HepG2 (cell line): ENCODE measurements around the gene DRC7. TPM values are rescaled to one million over a fixed set of nuclear protein-coding genes. Genes with fewer than 3 reads are reported as not detected.

Experiments used
- DNMT3B ChIP-seq: conservative IDR thresholded peaks from 2 replicates; pipeline ENCODE4 v1.6.1; 2016; ENCODE audit warnings: missing biosample characterization, control low read depth
- ETV5 ChIP-seq: IDR thresholded peaks from 2 replicates; pipeline ENCODE4 v1.6.1; 2018; ENCODE audit warnings: missing biosample characterization, missing genetic modification reagents, inconsistent platforms, borderline replicate concordance
- MAZ ChIP-seq, 2 experiments: sonication (generic) in 1 of 2; formaldehyde crosslinking in 1 of 2; IDR thresholded peaks; 2 replicates each; pipeline versions ENCODE4 v1.5.0 to v1.6.1; 2012 to 2020; ENCODE audit warnings: low read depth in 2 of 2, mild to moderate bottlenecking in 2 of 2, borderline replicate concordance in 1 of 2, improper control_type of control experiment in 1 of 2, low read length in 1 of 2, missing genetic modification reagents in 1 of 2, moderate library complexity in 1 of 2
- MBNL3 ChIP-seq: fragments of 250-450 bp; sonication (Bioruptor Pico); conservative IDR thresholded peaks from 2 replicates; pipeline ENCODE4 v1.8.0; 2022; ENCODE audit warnings: mild to moderate bottlenecking, inconsistent platforms
- RFX5 ChIP-seq: IDR thresholded peaks from 2 replicates; pipeline ENCODE4 v1.6.1; 2011; ENCODE audit warnings: low read depth, low read length, improper control_type of control experiment
- RORA ChIP-seq: sonication (generic); formaldehyde crosslinking; IDR thresholded peaks from 2 replicates; pipeline ENCODE4 v1.5.0; 2020; ENCODE audit warnings: mild to moderate bottlenecking, missing genetic modification reagents, moderate library complexity
- TBX2 ChIP-seq: sonication (generic); formaldehyde crosslinking; IDR thresholded peaks from 2 replicates; pipeline ENCODE4 v1.5.0; 2020; ENCODE audit warnings: missing genetic modification reagents, mild to moderate bottlenecking, borderline replicate concordance
- ZFP36L1 ChIP-seq: sonication (generic); formaldehyde crosslinking; IDR thresholded peaks from 2 replicates; pipeline ENCODE4 v1.8.0; 2022; ENCODE audit warnings: mild to moderate bottlenecking, missing genetic modification reagents, moderate library complexity
- ZKSCAN1 ChIP-seq: fragments of 150-350 bp; IDR thresholded peaks from 2 replicates; pipeline ENCODE4 v1.6.1; 2014; ENCODE audit warnings: low read length
- ZNF333 ChIP-seq: sonication (generic); formaldehyde crosslinking; IDR thresholded peaks from 2 replicates; pipeline ENCODE4 v1.4.0; 2020; ENCODE audit warnings: mild to moderate bottlenecking, missing genetic modification reagents, borderline replicate concordance
- ZNF615 ChIP-seq: sonication (generic); formaldehyde crosslinking; IDR thresholded peaks from 2 replicates; pipeline ENCODE4 v1.5.0; 2020; ENCODE audit warnings: mild to moderate bottlenecking, missing genetic modification reagents, borderline replicate concordance
- polyA plus RNA-seq, 8 experiments: library from polyadenylated mRNA; depleted of rRNA in 3 of 8; stranded (reverse) in 7 of 8; unstranded in 1 of 8; fragments of >200 nt; fragmentation: Illumina TruSeq in 4 of 8; extraction: Trizol in 4 of 8; gene quantifications; 2 replicates each; pipeline versions ENCODE4 v1.2.1 to v1.2.3, GENCODE V29; 2011 to 2016; ENCODE audit warnings: low read depth in 4 of 8, missing spikeins in 1 of 8, mixed read lengths in 1 of 8; ENCODE audit not compliant: insufficient read depth in 1 of 8
- total RNA-seq, 5 experiments: library from RNA; depleted of rRNA; stranded (reverse); fragments of >200 nt; fragmentation: Illumina TruSeq; extraction: Trizol; gene quantifications; 2 replicates each; pipeline ENCODE4 v1.2.3, GENCODE V29; 2016; ENCODE audit warnings: low read depth in 1 of 5
- TF ChIP-seq, protein P1 (sequence below): sonication (generic); formaldehyde crosslinking; conservative IDR thresholded peaks from 2 replicates; pipeline ENCODE4 v1.8.0; 2022; ENCODE audit warnings: mild to moderate bottlenecking, moderate library complexity, missing genetic modification reagents
- TF ChIP-seq, protein P2 (sequence below): IDR thresholded peaks from 2 replicates; pipeline ENCODE4 v1.6.1; 2012; ENCODE audit warnings: low read depth, low read length, improper control_type of control experiment
- TF ChIP-seq, protein P3 (sequence below): sonication (generic); formaldehyde crosslinking; IDR thresholded peaks from 2 replicates; pipeline ENCODE4 v1.8.1; 2023; ENCODE audit warnings: mild to moderate bottlenecking, missing genetic modification reagents, borderline replicate concordance
- TF ChIP-seq, protein P4 (sequence below): sonication (generic); formaldehyde crosslinking; conservative IDR thresholded peaks from 2 replicates; pipeline ENCODE4 v1.4.0; 2020; ENCODE audit warnings: missing genetic modification reagents
- TF ChIP-seq, protein P5 (sequence below): sonication (generic); formaldehyde crosslinking; IDR thresholded peaks from 2 replicates; pipeline ENCODE4 v1.4.0; 2020; ENCODE audit warnings: missing genetic modification reagents; ENCODE audit errors: not compliant biosample characterization

The DRC7 gene
- total and polyA plus RNA-seq, 2 of the 13 experiments (the other 11 are each of a cell fraction or from before 2014, with no cell fraction given): 2.7 to 3.4 TPM

DNA sequence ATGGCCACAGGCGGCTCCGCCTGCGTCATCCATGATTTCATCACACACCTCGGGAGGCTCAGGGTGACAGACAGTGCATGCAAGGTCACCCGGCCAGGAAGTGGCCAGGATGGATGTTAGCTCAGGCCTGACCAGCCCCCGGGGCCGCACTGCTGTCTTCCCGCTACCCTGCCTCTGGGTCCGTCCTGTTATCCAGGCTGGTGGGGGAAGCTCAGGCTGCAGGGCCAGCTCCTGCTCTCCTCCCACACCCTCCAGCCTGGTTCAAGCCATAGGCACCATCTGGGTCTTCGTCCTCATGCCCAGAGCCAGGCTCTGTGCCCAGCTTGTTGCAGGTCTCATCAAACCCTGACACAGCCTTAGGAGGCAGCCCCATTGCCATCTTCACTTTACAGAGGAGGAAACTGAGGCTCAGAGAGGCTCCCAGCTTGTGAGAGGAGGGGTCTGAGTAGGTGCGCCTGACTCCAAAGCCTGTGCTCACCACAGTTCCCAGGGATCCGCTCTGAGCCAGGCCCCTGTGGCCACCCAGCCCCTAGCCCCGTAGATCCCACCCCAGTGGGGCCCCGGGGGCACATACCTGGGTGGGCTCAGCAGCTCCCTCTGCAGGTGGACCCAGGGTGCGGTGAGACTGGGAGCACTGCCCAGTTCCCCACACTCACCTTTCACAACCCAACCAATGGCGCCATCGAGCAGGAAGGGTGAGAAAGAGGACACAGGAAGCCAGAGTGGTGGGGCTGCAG lies 26.9 kb upstream of the DRC7 start (continued):
- TF ChIP-seq, protein P1, sequence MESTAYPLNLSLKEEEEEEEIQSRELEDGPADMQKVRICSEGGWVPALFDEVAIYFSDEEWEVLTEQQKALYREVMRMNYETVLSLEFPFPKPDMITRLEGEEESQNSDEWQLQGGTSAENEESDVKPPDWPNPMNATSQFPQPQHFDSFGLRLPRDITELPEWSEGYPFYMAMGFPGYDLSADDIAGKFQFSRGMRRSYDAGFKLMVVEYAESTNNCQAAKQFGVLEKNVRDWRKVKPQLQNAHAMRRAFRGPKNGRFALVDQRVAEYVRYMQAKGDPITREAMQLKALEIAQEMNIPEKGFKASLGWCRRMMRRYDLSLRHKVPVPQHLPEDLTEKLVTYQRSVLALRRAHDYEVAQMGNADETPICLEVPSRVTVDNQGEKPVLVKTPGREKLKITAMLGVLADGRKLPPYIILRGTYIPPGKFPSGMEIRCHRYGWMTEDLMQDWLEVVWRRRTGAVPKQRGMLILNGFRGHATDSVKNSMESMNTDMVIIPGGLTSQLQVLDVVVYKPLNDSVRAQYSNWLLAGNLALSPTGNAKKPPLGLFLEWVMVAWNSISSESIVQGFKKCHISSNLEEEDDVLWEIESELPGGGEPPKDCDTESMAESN (CRISPR knock-in tag): no peak
- TF ChIP-seq, protein P2, sequence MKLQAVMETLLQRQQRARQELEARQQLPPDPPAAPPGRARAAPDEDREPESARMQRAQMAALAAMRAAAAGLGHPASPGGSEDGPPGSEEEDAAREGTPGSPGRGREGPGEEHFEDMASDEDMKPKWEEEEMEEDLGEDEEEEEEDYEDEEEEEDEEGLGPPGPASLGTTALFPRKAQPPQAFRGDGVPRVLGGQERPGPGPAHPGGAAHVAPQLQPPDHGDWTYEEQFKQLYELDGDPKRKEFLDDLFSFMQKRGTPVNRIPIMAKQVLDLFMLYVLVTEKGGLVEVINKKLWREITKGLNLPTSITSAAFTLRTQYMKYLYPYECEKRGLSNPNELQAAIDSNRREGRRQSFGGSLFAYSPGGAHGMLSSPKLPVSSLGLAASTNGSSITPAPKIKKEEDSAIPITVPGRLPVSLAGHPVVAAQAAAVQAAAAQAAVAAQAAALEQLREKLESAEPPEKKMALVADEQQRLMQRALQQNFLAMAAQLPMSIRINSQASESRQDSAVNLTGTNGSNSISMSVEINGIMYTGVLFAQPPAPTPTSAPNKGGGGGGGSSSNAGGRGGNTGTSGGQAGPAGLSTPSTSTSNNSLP: peak; percentile 49
- TF ChIP-seq ZNF615 (no peak), DNMT3B (CRISPR knock-in tag) (no peak), RFX5 (0 out of 2 replicates have a peak, but pooled peaks have one; percentile 27), MBNL3 (CRISPR knock-in tag) (no peak), ZNF333 (CRISPR knock-in tag) (peak; percentile 57; the same call in 1 of the 2 replicates), ETV5 (CRISPR knock-in tag) (peak; percentile 96), RORA (CRISPR knock-in tag) (no peak), TBX2 (CRISPR knock-in tag) (peak; percentile 84), ZFP36L1 (CRISPR knock-in tag) (no peak), MAZ (IDR thresholded peaks at IDR 0.05; ENCODE audit: borderline replicate concordance, low read depth, low read length) (0 out of 2 replicates have a peak, but pooled peaks have one; percentile 32), MAZ (CRISPR knock-in tag; IDR thresholded peaks at IDR 0.05; ENCODE audit: low read depth) (peak; percentile 60), ZKSCAN1 (no peak)
- TF ChIP-seq, protein P3, sequence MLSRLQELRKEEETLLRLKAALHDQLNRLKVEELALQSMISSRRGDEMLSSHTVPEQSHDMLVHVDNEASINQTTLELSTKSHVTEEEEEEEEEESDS (CRISPR knock-in tag): no peak
- TF ChIP-seq, protein P4, sequence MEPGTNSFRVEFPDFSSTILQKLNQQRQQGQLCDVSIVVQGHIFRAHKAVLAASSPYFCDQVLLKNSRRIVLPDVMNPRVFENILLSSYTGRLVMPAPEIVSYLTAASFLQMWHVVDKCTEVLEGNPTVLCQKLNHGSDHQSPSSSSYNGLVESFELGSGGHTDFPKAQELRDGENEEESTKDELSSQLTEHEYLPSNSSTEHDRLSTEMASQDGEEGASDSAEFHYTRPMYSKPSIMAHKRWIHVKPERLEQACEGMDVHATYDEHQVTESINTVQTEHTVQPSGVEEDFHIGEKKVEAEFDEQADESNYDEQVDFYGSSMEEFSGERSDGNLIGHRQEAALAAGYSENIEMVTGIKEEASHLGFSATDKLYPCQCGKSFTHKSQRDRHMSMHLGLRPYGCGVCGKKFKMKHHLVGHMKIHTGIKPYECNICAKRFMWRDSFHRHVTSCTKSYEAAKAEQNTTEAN (CRISPR knock-in tag): no peak
- TF ChIP-seq, protein P5, sequence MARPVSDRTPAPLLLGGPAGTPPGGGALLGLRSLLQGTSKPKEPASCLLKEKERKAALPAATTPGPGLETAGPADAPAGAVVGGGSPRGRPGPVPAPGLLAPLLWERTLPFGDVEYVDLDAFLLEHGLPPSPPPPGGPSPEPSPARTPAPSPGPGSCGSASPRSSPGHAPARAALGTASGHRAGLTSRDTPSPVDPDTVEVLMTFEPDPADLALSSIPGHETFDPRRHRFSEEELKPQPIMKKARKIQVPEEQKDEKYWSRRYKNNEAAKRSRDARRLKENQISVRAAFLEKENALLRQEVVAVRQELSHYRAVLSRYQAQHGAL: peak; percentile 1
